ENCODE measurements around the gene ANXA7.

DNA sequence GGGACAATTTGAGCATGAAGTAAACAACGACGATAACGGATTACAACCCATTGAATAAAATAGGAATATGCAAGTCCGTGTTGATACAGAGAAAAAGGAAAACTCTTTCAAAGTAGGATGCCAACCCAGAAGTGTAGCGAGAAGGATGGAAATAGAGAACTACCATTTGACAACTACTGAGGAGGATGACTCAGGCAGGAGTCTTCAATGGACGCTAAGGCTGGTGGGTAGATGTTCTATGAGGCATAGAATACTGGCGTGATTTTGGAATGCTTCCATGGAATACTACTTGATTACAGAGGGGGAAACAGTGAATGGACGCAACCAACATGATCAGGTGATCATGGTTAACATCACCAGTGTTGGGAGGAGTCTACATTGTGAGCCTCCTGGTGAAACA lies 54.4 kb downstream of the ANXA7 start:
- TF ChIP-seq, protein P1, sequence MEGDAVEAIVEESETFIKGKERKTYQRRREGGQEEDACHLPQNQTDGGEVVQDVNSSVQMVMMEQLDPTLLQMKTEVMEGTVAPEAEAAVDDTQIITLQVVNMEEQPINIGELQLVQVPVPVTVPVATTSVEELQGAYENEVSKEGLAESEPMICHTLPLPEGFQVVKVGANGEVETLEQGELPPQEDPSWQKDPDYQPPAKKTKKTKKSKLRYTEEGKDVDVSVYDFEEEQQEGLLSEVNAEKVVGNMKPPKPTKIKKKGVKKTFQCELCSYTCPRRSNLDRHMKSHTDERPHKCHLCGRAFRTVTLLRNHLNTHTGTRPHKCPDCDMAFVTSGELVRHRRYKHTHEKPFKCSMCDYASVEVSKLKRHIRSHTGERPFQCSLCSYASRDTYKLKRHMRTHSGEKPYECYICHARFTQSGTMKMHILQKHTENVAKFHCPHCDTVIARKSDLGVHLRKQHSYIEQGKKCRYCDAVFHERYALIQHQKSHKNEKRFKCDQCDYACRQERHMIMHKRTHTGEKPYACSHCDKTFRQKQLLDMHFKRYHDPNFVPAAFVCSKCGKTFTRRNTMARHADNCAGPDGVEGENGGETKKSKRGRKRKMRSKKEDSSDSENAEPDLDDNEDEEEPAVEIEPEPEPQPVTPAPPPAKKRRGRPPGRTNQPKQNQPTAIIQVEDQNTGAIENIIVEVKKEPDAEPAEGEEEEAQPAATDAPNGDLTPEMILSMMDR (conservative IDR thresholded peaks at IDR 0.05 in 1 of 2, IDR thresholded peaks at IDR 0.05 in 1 of 2; ENCODE audit: extremely low read depth in 1 of 2, insufficient read depth in 1 of 2, low read depth in 1 of 2, low read length in 2 of 2): no peak
- no peak for TF ChIP-seq EZH2 (IDR thresholded peaks at IDR 0.05; ENCODE audit: borderline replicate concordance, low read length)
